Measurements from ENCODE around the gene STOML1. TPM values are rescaled to one million over a fixed set of nuclear protein-coding genes. Genes with fewer than 3 reads are reported as not detected.
A peak's percentile ranks its signal among the peaks of the same experiment; 100 is the strongest.

STOML1 gene
- total and polyA plus RNA-seq, 2 experiments from 2014 or later: 2.3 to 2.4 TPM

- TF ChIP-seq ZNF462 (CRISPR knock-in tag; IDR thresholded peaks at IDR 0.05): no peak
- TF ChIP-seq POLR2AphosphoS5 (IDR thresholded peaks at IDR 0.05; ENCODE audit: low read depth): no peak
- no peak for TF ChIP-seq CREB1 (CRISPR knock-in tag; IDR thresholded peaks at IDR 0.05; ENCODE audit: low read depth)
- TF ChIP-seq ZNF331 (CRISPR knock-in tag; IDR thresholded peaks at IDR 0.05; ENCODE audit: low read depth): no peak
- TF ChIP-seq EZH2phosphoT487 (IDR thresholded peaks at IDR 0.05; ENCODE audit: unreplicated experiment): no peak
Observed at GRCh38 chr15:74039656-74040010, 47.5 kb upstream of the STOML1 start (continued).

GRCh38 chr15:74038707-74039655 is 46.9 kb upstream of the STOML1 start:
- peaks cover 4% of the 10 kb centered on the region; the same call in 2 of the 3 replicates for H3K36me3 Mint-ChIP-seq (ENCODE audit: low read depth)

More at GRCh38 chr15:74038707-74039655, 46.9 kb upstream of the STOML1 start:
- Histone ChIP-seq H3K9me2 (ENCODE audit: insufficient read depth) (no peaks in the 10 kb centered on the region), H4K20me1 (replicated peaks; ENCODE audit: insufficient read depth) (no peaks in the 10 kb centered on the region; the same call in 1 of the 2 replicates), H2AFZ (no peak overlapping the region), H3K4me1 (ENCODE audit: insufficient read depth) (peaks cover 14% of the 10 kb centered on the region), H3K27me3 (ENCODE audit: insufficient read depth) (no peaks in the 10 kb centered on the region), H3F3A (replicated peaks; ENCODE audit: low read depth) (no peaks in the 10 kb centered on the region), H3K36me3 (ENCODE audit: insufficient read depth) (no peaks in the 10 kb centered on the region), H3K4me3 (no peak overlapping the region), H3K27ac (ENCODE audit: low read depth) (no peak overlapping the region), H3K4me2 (no peak overlapping the region), H3K79me2 (replicated peaks; ENCODE audit: insufficient read depth) (no peaks in the 10 kb centered on the region)
- TF ChIP-seq ZNF331 (CRISPR knock-in tag; IDR thresholded peaks at IDR 0.05; ENCODE audit: low read depth): no peak
- no peak for TF ChIP-seq ZNF462 (CRISPR knock-in tag; IDR thresholded peaks at IDR 0.05)
- TF ChIP-seq POLR2AphosphoS5 (IDR thresholded peaks at IDR 0.05; ENCODE audit: low read depth): no peak
- Mint-ChIP-seq H3K27me3 (ENCODE audit: insufficient read depth, low read depth, poor library complexity) (peaks cover 29% of the 10 kb centered on the region), H3K27ac (peak overlapping the region; percentile 72; the same call in 1 of the 2 replicates), H3K4me3 (no peak overlapping the region), H3K9me3 (no peaks in the 10 kb centered on the region; the same call in 2 of the 3 replicates), H3K4me1 (peaks cover 37% of the 10 kb centered on the region)
- DNase-seq (ENCODE audit: low spot score) (no peak), ATAC-seq (no peak)
